Measurements from ENCODE around the gene SRD5A3. TPM values are rescaled to one million over a fixed set of nuclear protein-coding genes. Genes with fewer than 3 reads are reported as not detected.
"Not testable (repeated sequence)": the region's sequence is repeated elsewhere in the genome, so short reads cannot be mapped to it uniquely, and the experiment has no call there.

SRD5A3 gene
- total and polyA plus RNA-seq, 9 of the 15 experiments (the other 6 are each of a cell fraction or from before 2014, with no cell fraction given): 2.5 to 37.0 (median 13.3) TPM

DNA sequence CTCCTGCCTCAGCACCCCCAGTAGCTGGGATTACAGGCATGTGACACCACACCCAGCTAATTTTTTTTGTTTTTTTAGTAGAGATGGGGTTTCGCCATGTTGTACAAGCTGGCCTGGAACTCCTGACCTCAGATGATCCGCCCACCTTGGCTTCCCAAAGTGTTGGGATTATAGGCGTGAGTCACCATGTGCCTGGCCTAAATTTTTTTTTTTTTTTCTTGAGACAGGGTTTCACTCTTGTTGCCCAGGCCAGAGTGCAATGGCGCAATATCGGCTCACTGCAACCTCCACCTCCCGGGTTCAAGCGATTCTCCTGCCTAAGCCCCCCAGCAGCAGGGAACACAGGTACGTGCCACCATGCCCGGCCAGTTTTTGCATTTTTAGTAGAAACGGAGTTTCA, 4.8 kb downstream of the SRD5A3 start:
- 93% methylated on average over 10 of the region's 10 CpGs for WGBS (ENCODE audit: insufficient coverage, low coverage, missing lambda C conversion rate)
- H3K9me1 ChIP-seq (ENCODE audit: control insufficient read depth, insufficient read depth, low read length); intact Hi-C loops (cut with micrococcal nuclease); DNase-seq (ENCODE audit: extremely low read depth in 1 of 4, low spot score in 3 of 4); H3K9ac ChIP-seq (ENCODE audit: insufficient read depth in 1 of 2, low read depth in 2 of 2, low read length in 2 of 2); H3K27me3 ChIP-seq (ENCODE audit: control insufficient read depth in 2 of 2, insufficient read depth in 2 of 2, low read length in 2 of 2); H3K27ac ChIP-seq (ENCODE audit: extremely low read depth, low read depth, low read length); H3K9me3 ChIP-seq (replicated peaks; ENCODE audit: control insufficient read depth, insufficient read depth, low read depth, low read length); H4K20me1 ChIP-seq (replicated peaks; ENCODE audit: control insufficient read depth, insufficient read depth, low read length); ATAC-seq; FAIRE-seq; H3K4me2 ChIP-seq (ENCODE audit: insufficient read depth, low read length); H3K4me3 ChIP-seq; BruUV-seq (replicated peaks); H2AFZ ChIP-seq (ENCODE audit: low read depth, low read length): not testable (repeated sequence)
- TF ChIP-seq CEBPB (tag; IDR thresholded peaks at IDR 0.05): 0 out of 2 replicates have a peak, but pooled peaks have one; percentile 13
- TF ChIP-seq, protein P1, sequence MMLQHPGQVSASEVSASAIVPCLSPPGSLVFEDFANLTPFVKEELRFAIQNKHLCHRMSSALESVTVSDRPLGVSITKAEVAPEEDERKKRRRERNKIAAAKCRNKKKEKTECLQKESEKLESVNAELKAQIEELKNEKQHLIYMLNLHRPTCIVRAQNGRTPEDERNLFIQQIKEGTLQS (IDR thresholded peaks at IDR 0.05): 0 out of 2 replicates have a peak, but pooled peaks have one; percentile 18
- TF ChIP-seq, protein P1 (CRISPR knock-in tag; conservative IDR thresholded peaks at IDR 0.05): not testable (repeated sequence)
- peak in 1 of 2 experiments; percentile 38; a peak in 1 of 4 replicates for TF ChIP-seq TRIM24 (IDR thresholded peaks at IDR 0.05)
- TF ChIP-seq EGR1 (conservative IDR thresholded peaks at IDR 0.05): peak; percentile 60
- in situ Hi-C loops (cut with MboI): loop anchor here (10.0 kb wide), 1 partner anchor 504 kb away; the partner anchor contains the start of gene EXOC1
- Histone ChIP-seq H3K79me2 (ENCODE audit: control insufficient read depth, insufficient read depth, low read length) (peaks cover 33% of the 10 kb centered on the region), H3K4me1 (replicated peaks in 1 of 2; ENCODE audit: control insufficient read depth in 2 of 2, insufficient read depth in 2 of 2, low read length in 2 of 2) (peaks cover 11 to 15% of the 10 kb centered on the region in 2 experiments), H3K36me3 (ENCODE audit: control insufficient read depth, insufficient read depth, low read length) (peaks cover 22% of the 10 kb centered on the region)
- CTCF ChIA-PET (ENCODE audit: low intra/inter-chr PET ratio): interaction anchor here (0.6 kb wide), 1 partner anchor 14 kb away, joined by 4 read pairs; no protein-coding TSS in a partner anchor
- POLR2A ChIA-PET: interaction anchor here (1.0 kb wide), 1 partner anchor 44 kb away, joined by 3 read pairs; no protein-coding TSS in a partner anchor

- Histone ChIP-seq H3K4me1 (replicated peaks in 1 of 2; ENCODE audit: control insufficient read depth in 2 of 2, insufficient read depth in 2 of 2, low read length in 2 of 2) (peaks cover 2 to 19% of the 10 kb centered on the region in 2 experiments; a peak in 4 of 5 replicates), H3K4me3 (no peak overlapping the region), H4K20me1 (replicated peaks; ENCODE audit: control insufficient read depth, insufficient read depth, low read length) (no peaks in the 10 kb centered on the region), H3K9me3 (replicated peaks; ENCODE audit: control insufficient read depth, insufficient read depth, low read depth, low read length) (no peaks in the 10 kb centered on the region; the same call in 1 of the 2 replicates), H3K9ac (ENCODE audit: insufficient read depth in 1 of 2, low read depth in 2 of 2, low read length in 2 of 2) (no peak overlapping the region), H3K27ac (ENCODE audit: extremely low read depth, low read depth, low read length) (no peak overlapping the region), H3K9me1 (ENCODE audit: control insufficient read depth, insufficient read depth, low read length) (no peaks in the 10 kb centered on the region), H3K36me3 (ENCODE audit: control insufficient read depth, insufficient read depth, low read length) (peaks cover 22% of the 10 kb centered on the region), H2AFZ (ENCODE audit: low read depth, low read length) (no peak overlapping the region), H3K4me2 (ENCODE audit: insufficient read depth, low read length) (no peak overlapping the region), H3K27me3 (ENCODE audit: control insufficient read depth in 2 of 2, insufficient read depth in 2 of 2, low read length in 2 of 2) (no peaks in the 10 kb centered on the region), H3K79me2 (ENCODE audit: control insufficient read depth, insufficient read depth, low read length) (peaks cover 30% of the 10 kb centered on the region)
- FAIRE-seq (no peak), DNase-seq (ENCODE audit: extremely low read depth in 1 of 4, low spot score in 3 of 4) (no peak), ATAC-seq (no peak)
- intact Hi-C loops (cut with micrococcal nuclease): no loop called here
- ChIA-PET CTCF (ENCODE audit: low intra/inter-chr PET ratio) (no interaction called here), POLR2A (no interaction called here)
- in situ Hi-C loops (cut with MboI): loop anchor here (10.0 kb wide), 1 partner anchor 503 kb away; the partner anchor contains the start of gene EXOC1
- no TSS peak for BruUV-seq (replicated peaks)
These were observed 5.8 kb downstream of the SRD5A3 start for GRCh38 chr4:55351824-55352223.
